Suprapubic skin (tissue), 4 donors: ENCODE results near the gene GPR22. TPM values are rescaled to one million over a fixed set of nuclear protein-coding genes. Genes with fewer than 3 reads are reported as not detected.

ENCODE experiments used
- DNase-seq, 2 donors: peaks; one replicate each; pipeline ENCODE4 v3.0.0-alpha.2; 2019; ENCODE audit warnings: low spot score in 2 of 2
- H3K27ac ChIP-seq: fragments of 200-600 bp; sonication (generic); one replicate; pipeline ENCODE4 v1.5.1; 2019
- H3K27me3 ChIP-seq: fragments of 200-600 bp; sonication (generic); one replicate; pipeline ENCODE4 v1.5.1; 2019
- H3K36me3 ChIP-seq: fragments of 200-600 bp; sonication (generic); one replicate; pipeline ENCODE4 v1.5.1; 2019
- H3K4me1 ChIP-seq: fragments of 200-600 bp; sonication (generic); one replicate; pipeline ENCODE4 v1.5.1; 2019
- H3K4me3 ChIP-seq: fragments of 200-600 bp; sonication (generic); one replicate; pipeline ENCODE4 v1.5.1; 2019; ENCODE audit warnings: mild to moderate bottlenecking
- H3K9me3 ChIP-seq: fragments of 200-600 bp; sonication (generic); one replicate; pipeline ENCODE4 v1.5.1; 2019
- CTCF ChIP-seq, 2 donors: fragments of 200-600 bp in 1 of 2; fragments of 450-650 bp in 1 of 2; sonication (generic) in 1 of 2; IDR thresholded peaks; one replicate each; pipeline ENCODE4 v1.5.1; 2016 to 2019; ENCODE audit warnings: antibody characterized with exemption in 2 of 2, mild to moderate bottlenecking in 1 of 2, moderate library complexity in 1 of 2
- EP300 ChIP-seq: sonication (generic); formaldehyde crosslinking; IDR thresholded peaks from one replicate; pipeline ENCODE4 v1.6.1; 2017; ENCODE audit warnings: antibody characterized with exemption
- POLR2A ChIP-seq, 2 donors: fragments of 450-650 bp; IDR thresholded peaks; one replicate each; pipeline ENCODE4 v1.6.1; 2017; ENCODE audit warnings: antibody characterized with exemption in 2 of 2, mild to moderate bottlenecking in 2 of 2, moderate library complexity in 2 of 2
- POLR2AphosphoS5 ChIP-seq, 3 donors: sonication (generic); formaldehyde crosslinking; IDR thresholded peaks; one replicate each; pipeline ENCODE4 v1.6.1; 2017; ENCODE audit warnings: antibody characterized with exemption in 3 of 3
- WGBS: methylation state at CpG from one replicate; pipeline ENCODE4 v1.1.5; 2018; 5-methylcytosine and 5-hydroxymethylcytosine counted together
- total RNA-seq, 4 donors: library from RNA; depleted of rRNA; stranded (reverse); fragments of >200 nt; gene quantifications; one replicate each; pipeline ENCODE4 v1.1.0, GENCODE V29; 2016

The GPR22 gene
- total RNA-seq, 4 donors from 2014 or later, result not detected

DNA sequence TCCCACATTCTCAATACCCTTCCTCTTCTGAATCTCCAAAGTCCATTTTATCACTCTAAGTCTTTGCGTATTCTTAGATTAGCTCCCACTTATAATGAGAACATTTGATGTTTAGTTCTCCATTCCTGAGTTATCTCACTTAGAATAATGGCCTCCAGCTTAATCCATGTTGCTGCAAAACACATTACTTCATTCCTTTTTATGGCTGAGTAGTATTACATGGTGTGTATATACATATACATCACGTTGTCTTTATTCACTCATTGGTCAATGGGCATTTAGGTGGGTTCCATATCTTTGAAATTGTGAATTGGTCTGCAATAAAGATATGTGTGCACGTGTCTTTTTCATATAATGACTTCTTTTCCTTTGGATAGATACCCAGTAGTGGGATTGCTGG lies 32.3 kb downstream of the GPR22 start:
- no peaks in the 10 kb centered on the region for H3K36me3 ChIP-seq
- 95% methylated on average over 3 of the region's 3 CpGs for WGBS
- peaks cover 19% of the 10 kb centered on the region for H3K4me1 ChIP-seq
- no peak for TF ChIP-seq CTCF (IDR thresholded peaks at IDR 0.05)
- TF ChIP-seq POLR2A (IDR thresholded peaks at IDR 0.05), result no peak
- TF ChIP-seq POLR2AphosphoS5 (IDR thresholded peaks at IDR 0.05), result no peak
- no peak for TF ChIP-seq EP300
- H3K27ac ChIP-seq, result no peak overlapping the region
- no peaks in the 10 kb centered on the region for H3K9me3 ChIP-seq
- DNase-seq, result no peak
- H3K4me3 ChIP-seq, result no peak overlapping the region
- H3K27me3 ChIP-seq, result no peaks in the 10 kb centered on the region

GRCh38 chr7:107502797-107503196 lies 32.9 kb downstream of the GPR22 start:
- Histone ChIP-seq H3K36me3 (no peaks in the 10 kb centered on the region), H3K27me3 (no peaks in the 10 kb centered on the region), H3K4me1 (peaks cover 20% of the 10 kb centered on the region), H3K4me3 (no peak overlapping the region), H3K27ac (no peak overlapping the region), H3K9me3 (no peaks in the 10 kb centered on the region)
- TF ChIP-seq CTCF (IDR thresholded peaks at IDR 0.05) (no peak), POLR2AphosphoS5 (IDR thresholded peaks at IDR 0.05) (no peak), EP300 (no peak), POLR2A (IDR thresholded peaks at IDR 0.05) (no peak)
- WGBS, result 94% methylated on average over 2 of the region's 2 CpGs
- DNase-seq, result no peak

- Histone ChIP-seq H3K4me1 (peaks cover 20% of the 10 kb centered on the region), H3K9me3 (no peaks in the 10 kb centered on the region), H3K4me3 (no peak overlapping the region), H3K27me3 (no peaks in the 10 kb centered on the region), H3K36me3 (no peaks in the 10 kb centered on the region), H3K27ac (no peak overlapping the region)
- TF ChIP-seq CTCF (IDR thresholded peaks at IDR 0.05), result no peak
- TF ChIP-seq POLR2A (IDR thresholded peaks at IDR 0.05), result no peak
- no peak for TF ChIP-seq POLR2AphosphoS5 (IDR thresholded peaks at IDR 0.05)
- no peak for TF ChIP-seq EP300
- DNase-seq, result no peak
These were observed 33.8 kb downstream of the GPR22 start for GRCh38 chr7:107503687-107504086.

DNA sequence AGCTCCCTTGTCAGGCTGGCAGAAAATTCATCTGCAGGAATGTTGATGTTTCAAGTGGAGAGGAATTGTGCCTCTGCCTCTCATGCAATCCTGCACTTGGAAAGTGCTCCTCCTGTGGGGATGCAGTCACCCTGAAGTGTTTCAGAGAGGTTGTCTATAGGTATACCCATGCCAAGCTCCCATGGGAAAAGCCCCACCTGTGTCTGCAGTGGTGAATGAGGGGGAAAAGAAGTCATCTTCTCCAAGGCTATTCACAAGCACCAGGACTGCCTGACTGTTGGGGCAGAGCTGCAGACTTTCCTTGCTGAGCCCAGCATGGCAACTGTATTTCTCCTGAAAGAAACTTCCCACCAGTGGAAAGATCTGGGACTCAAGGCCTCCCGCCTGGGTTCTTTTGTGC lies 35.5 kb downstream of the GPR22 start:
- Histone ChIP-seq H3K27ac (peak overlapping the region; percentile 62), H3K4me1 (peaks cover 20% of the 10 kb centered on the region), H3K36me3 (no peaks in the 10 kb centered on the region), H3K9me3 (no peaks in the 10 kb centered on the region), H3K27me3 (no peaks in the 10 kb centered on the region), H3K4me3 (no peak overlapping the region)
- DNase-seq, result no peak
- TF ChIP-seq EP300 (no peak), POLR2AphosphoS5 (IDR thresholded peaks at IDR 0.05) (no peak), CTCF (IDR thresholded peaks at IDR 0.05) (no peak), POLR2A (IDR thresholded peaks at IDR 0.05) (no peak)
- no CpG with 5 or more reads among the region's 1 CpG for WGBS

DNA sequence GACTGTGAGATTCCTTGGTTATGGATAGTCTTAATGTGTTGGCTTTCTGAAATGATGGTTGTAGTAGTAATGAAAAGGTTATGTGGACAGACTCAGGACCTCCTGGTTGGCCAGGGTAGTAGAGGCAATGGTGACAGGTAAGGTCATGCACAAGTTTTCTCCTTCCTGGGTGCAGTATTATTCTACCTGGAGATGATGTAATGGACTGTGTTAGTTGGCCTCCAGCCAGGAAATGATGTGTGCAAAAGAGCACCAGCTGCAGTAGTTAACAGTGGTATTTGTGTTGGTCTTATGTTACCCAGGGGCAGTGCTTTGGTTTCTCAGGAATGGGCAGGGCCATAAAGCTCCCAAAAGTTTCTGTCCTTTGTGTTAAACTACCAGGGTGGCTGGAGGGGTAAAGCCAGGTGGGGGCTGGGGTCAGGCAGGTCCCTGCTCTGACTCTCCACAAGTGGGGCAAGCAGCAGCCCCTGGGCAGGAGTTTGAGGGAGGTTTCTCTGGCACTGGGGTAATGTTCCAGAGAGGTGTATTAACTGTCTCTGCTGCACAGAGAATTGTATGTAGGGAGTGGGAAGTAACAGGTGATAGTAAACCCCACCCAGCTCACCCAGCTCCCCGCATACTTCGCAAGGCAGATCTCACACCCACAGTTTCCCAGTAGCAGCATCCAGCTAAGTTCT lies 36.3 kb downstream of the GPR22 start:
- no peak overlapping the region for H3K4me3 ChIP-seq
- DNase-seq, result no peak
- H3K9me3 ChIP-seq, result no peaks in the 10 kb centered on the region
- peaks cover 20% of the 10 kb centered on the region for H3K4me1 ChIP-seq
- no peaks in the 10 kb centered on the region for H3K36me3 ChIP-seq
- no peak for TF ChIP-seq POLR2A (IDR thresholded peaks at IDR 0.05)
- no peak for TF ChIP-seq EP300
- no peak for TF ChIP-seq POLR2AphosphoS5 (IDR thresholded peaks at IDR 0.05)
- no peak for TF ChIP-seq CTCF (IDR thresholded peaks at IDR 0.05)
- no peaks in the 10 kb centered on the region for H3K27me3 ChIP-seq
- H3K27ac ChIP-seq, result peak overlapping the region; percentile 62
- no CpG with 5 or more reads among the region's 2 CpGs for WGBS
